ENCODE results near the gene STX17.

GRCh38 chr9:99936947-99937587 lies 30.6 kb downstream of the STX17 start:
- TF ChIP-seq CTCF (IDR thresholded peaks at IDR 0.05) (no peak), POLR2A (IDR thresholded peaks at IDR 0.05) (no peak)

All from thyroid gland (tissue), 4 donors.